Astrocyte of the cerebellum (primary cell): ENCODE data around the gene GPC5.

Experiments
- DNase-seq: peaks from one replicate; pipeline ENCODE4 v3.0.0-alpha.2; 2011; ENCODE audit warnings: low read depth
- H3K4me3 ChIP-seq: 2 replicates; pipeline ENCODE4 v1.5.1; 2011; ENCODE audit warnings: mild to moderate bottlenecking, low read depth, low read length, moderate library complexity
- CTCF ChIP-seq: IDR thresholded peaks from 2 replicates; pipeline ENCODE4 v1.5.1; 2012; ENCODE audit warnings: low read length, low read depth, moderate library complexity, mild to moderate bottlenecking; ENCODE audit errors: missing control alignments
- in situ Hi-C: cut with HindIII; loops from 2 replicates; pipeline ENCODE4 v1.10.0; 2017; ENCODE audit warnings: low sequenced_read_pairs

The GPC5 gene

DNA sequence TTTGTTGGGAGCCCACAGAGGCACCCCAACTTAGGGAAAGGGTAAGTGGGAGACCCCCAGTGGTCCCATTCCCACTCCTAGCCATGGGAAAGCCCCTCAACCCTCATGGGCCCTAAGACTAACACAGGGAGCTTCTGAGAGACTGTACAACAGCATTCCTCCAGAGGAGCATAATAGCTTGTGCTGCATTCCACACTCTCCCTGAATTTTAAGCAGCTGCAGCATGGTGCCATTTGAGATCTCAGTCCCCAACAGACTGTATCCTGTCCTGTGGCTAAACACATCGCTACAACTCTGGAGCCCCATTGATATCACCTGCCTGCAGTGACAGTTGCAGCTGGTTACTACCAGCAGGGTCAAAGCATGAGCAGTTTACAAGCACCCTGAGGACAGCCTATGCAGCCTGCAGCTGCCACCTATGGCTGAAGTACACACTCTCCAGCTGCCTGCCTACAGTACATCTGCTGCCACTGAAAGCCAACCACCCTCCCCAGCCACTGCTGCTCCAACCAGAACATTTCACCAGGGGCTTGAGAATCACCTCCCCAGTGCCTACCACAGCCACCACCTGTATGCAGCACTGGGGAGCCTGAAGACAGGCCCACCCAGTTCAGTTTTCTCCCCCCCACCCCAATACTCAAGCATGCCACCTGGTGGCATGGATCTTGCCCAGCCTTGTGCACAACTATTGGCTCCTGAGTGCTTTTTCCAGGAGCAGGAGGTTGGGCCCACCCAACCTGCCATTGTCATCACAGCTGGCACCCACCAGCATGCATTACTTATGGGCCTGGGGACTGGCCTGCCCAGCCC, 557.3 kb downstream of the GPC5 start:
- no peak for TF ChIP-seq CTCF
- no peak for DNase-seq
- in situ Hi-C loops = no loop called here
- no peak overlapping the region for H3K4me3 ChIP-seq

GRCh38 chr13:91960947-91961346, 562.5 kb downstream of the GPC5 start:
- H3K4me3 ChIP-seq = no peak overlapping the region
- DNase-seq = no peak
- in situ Hi-C loops = no loop called here
- no peak for TF ChIP-seq CTCF

DNA sequence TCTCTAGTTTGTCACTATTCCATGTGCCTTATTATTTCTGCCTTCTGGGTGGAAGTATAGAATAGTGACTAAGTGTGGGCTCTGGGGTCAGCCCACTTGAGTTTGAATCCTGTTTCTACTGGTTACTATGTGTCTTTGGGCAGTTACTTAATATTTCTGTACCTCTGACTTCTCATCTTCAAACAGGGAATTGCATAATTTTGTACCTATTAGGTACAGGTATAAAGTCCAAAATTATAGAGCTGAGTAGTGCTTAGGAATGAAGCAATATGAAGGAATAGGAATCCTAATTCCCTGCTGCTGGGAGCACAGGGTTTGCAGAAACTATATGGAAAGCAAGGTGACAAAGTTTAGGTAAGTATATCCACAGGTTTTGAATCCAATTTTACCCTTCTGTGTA, 564.5 kb downstream of the GPC5 start:
- no peak for DNase-seq
- H3K4me3 ChIP-seq = no peak overlapping the region
- no peak for TF ChIP-seq CTCF
- in situ Hi-C loops = no loop called here

- no peak for TF ChIP-seq CTCF
- DNase-seq = no peak
- H3K4me3 ChIP-seq = no peak overlapping the region
- in situ Hi-C loops = no loop called here
Measured at GRCh38 chr13:91965511-91965910, 567.1 kb downstream of the GPC5 start.

- no peak for TF ChIP-seq CTCF
- no peak for DNase-seq
- H3K4me3 ChIP-seq = no peak overlapping the region
- in situ Hi-C loops = no loop called here
Measured at GRCh38 chr13:91978571-91978970, 580.1 kb downstream of the GPC5 start.

- TF ChIP-seq CTCF = no peak
- in situ Hi-C loops = no loop called here
- no peak for DNase-seq
- H3K4me3 ChIP-seq = no peak overlapping the region
Measured at GRCh38 chr13:91986761-91987483, 588.5 kb downstream of the GPC5 start.
